ENCODE results near the gene KMO.
A peak's percentile ranks its signal among the peaks of the same experiment; 100 is the strongest.

KMO gene

GRCh38 chr1:241532162-241532531, at the start of gene KMO:
Gene KMO, plus strand, starts transcription at chr1:241532378. Its CDS starts 67 bp downstream, at chr1:241532445.
- DNase-seq (ENCODE audit: low read depth, low spot score), result no peak

- no peak for DNase-seq (ENCODE audit: low read depth, low spot score)
Measured at GRCh38 chr1:241482761-241483250, 49.4 kb upstream of the KMO start.

- DNase-seq (ENCODE audit: low read depth, low spot score), result no peak
Measured at GRCh38 chr1:241485145-241485544, 47.0 kb upstream of the KMO start.

GRCh38 chr1:241485554-241485992, 46.6 kb upstream of the KMO start:
- DNase-seq (ENCODE audit: low read depth, low spot score), result no peak

GRCh38 chr1:241488739-241489138, 43.4 kb upstream of the KMO start:
- no peak for DNase-seq (ENCODE audit: low read depth, low spot score)

GRCh38 chr1:241495741-241496140, 36.4 kb upstream of the KMO start:
- DNase-seq (ENCODE audit: low read depth, low spot score), result no peak

- DNase-seq (ENCODE audit: low read depth, low spot score), result no peak
Measured at GRCh38 chr1:241499910-241500309, 32.3 kb upstream of the KMO start.

- DNase-seq (ENCODE audit: low read depth, low spot score), result no peak
Measured at GRCh38 chr1:241503444-241503843, 28.7 kb upstream of the KMO start.

- no peak for DNase-seq (ENCODE audit: low read depth, low spot score)
Measured at GRCh38 chr1:241507189-241507863, 24.9 kb upstream of the KMO start.

GRCh38 chr1:241513378-241513777, 18.8 kb upstream of the KMO start:
- no peak for DNase-seq (ENCODE audit: low read depth, low spot score)

- DNase-seq (ENCODE audit: low read depth, low spot score), result no peak
Measured at GRCh38 chr1:241518476-241519307, 13.5 kb upstream of the KMO start.

GRCh38 chr1:241519308-241520079, 12.7 kb upstream of the KMO start, which contains the start of gene FH:
Gene FH, minus strand, starts transcription at chr1:241519755. Its CDS starts 33 bp downstream, at chr1:241519722.
- peak; percentile 89 for DNase-seq (ENCODE audit: low read depth, low spot score)

- DNase-seq (ENCODE audit: low read depth, low spot score), result no peak
Measured at GRCh38 chr1:241520080-241520465, 12.1 kb upstream of the KMO start.

GRCh38 chr1:241521718-241522117, 10.5 kb upstream of the KMO start:
- DNase-seq (ENCODE audit: low read depth, low spot score), result no peak

GRCh38 chr1:241525026-241525425, 7.2 kb upstream of the KMO start:
- DNase-seq (ENCODE audit: low read depth, low spot score), result no peak

- DNase-seq (ENCODE audit: low read depth, low spot score), result no peak
Measured at GRCh38 chr1:241527146-241527545, 5.0 kb upstream of the KMO start.

- no peak for DNase-seq (ENCODE audit: low read depth, low spot score)
Measured at GRCh38 chr1:241531195-241532161, 700 bp upstream of the KMO start.

GRCh38 chr1:241532864-241533263, 686 bp downstream of the KMO start:
- no peak for DNase-seq (ENCODE audit: low read depth, low spot score)

GRCh38 chr1:241533326-241534115, 1.3 kb downstream of the KMO start:
- no peak for DNase-seq (ENCODE audit: low read depth, low spot score)

GRCh38 chr1:241536304-241536703, 4.1 kb downstream of the KMO start:
- DNase-seq (ENCODE audit: low read depth, low spot score), result no peak

Data from activated CD4-positive, CD25-positive, alpha-beta regulatory T cell treated with anti-CD3 and anti-CD28 coated beads, Interleukin-2, amount 50 U/mL, for 16 hours (primary cell).